ENCODE results near the gene OIP5.
A peak's percentile ranks its signal among the peaks of the same experiment; 100 is the strongest.
"Not testable (repeated sequence)": the region's sequence is repeated elsewhere in the genome, so short reads cannot be mapped to it uniquely, and the experiment has no call there.

The OIP5 gene

DNA sequence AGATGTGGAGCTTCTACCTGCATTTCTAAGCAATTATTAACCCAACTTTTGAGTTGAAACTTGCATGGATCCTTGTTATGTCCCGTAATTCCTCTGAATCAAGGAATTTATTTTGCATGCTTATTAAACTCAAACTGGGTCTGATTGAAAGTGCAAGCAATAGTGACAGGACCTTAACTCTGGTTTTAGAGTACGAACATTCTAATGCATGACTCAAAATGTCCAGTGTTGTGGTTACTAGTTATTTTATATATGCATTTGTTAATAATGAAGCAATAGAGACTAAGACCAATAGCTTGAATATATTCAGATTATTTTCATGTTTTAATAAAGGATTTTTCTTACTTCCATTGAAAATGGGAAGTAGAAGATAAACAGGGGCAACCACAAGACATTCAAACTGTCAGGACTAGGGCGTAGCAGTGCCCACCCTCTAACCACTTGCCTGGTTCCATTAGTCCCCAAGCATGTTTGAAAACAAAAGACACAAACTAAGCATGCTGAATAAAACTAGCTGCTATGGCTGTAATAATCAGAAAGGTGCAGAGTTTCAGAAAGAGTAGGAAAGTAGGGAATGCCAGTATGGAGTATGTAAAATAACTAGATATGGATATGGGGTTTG lies 28.1 kb downstream of the OIP5 start:
- FAIRE-seq (peak; percentile 56), DNase-seq (ENCODE audit: insufficient read length, low spot score) (no peak)
- TF ChIP-seq POU2F2 (IDR thresholded peaks at IDR 0.05; ENCODE audit: low read depth, low read length) (0 out of 2 replicates have a peak, but pooled peaks have one; percentile 45), POLR2A (IDR thresholded peaks at IDR 0.05; ENCODE audit: low read depth, low read length) (no peak), TAF1 (IDR thresholded peaks at IDR 0.05; ENCODE audit: low read depth, low read length) (no peak), POLR2AphosphoS5 (IDR thresholded peaks at IDR 0.05; ENCODE audit: low read depth, low read length) (no peak), PAX5 (IDR thresholded peaks at IDR 0.05; ENCODE audit: insufficient read depth, low read length, severe bottlenecking) (no peak)

DNA sequence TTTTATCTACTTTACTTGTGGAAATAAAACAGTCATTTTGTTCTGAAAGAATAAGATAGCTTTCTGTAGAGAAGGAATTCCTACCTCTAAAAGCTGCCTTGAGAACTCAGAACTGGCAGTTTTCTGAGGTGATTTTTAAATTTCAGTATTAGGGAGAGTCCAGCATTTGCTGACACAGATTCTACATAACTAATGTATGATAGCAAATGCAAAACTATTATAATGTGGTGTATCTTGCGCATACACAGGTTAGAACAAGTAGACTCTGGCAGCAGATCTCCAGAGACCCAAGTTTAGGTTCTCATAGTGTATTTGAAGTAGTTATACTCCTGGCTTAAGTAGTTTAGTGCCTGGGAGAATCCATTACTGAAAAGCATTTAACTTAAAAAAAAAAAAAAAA lies 30.8 kb downstream of the OIP5 start:
- TF ChIP-seq PAX5 (IDR thresholded peaks at IDR 0.05; ENCODE audit: insufficient read depth, low read length, severe bottlenecking) (no peak), POLR2A (IDR thresholded peaks at IDR 0.05; ENCODE audit: low read depth, low read length) (no peak), SPI1 (IDR thresholded peaks at IDR 0.05; ENCODE audit: low read depth, low read length) (no peak), POLR2AphosphoS5 (IDR thresholded peaks at IDR 0.05; ENCODE audit: low read depth, low read length) (no peak), POU2F2 (IDR thresholded peaks at IDR 0.05; ENCODE audit: low read depth, low read length) (no peak), TAF1 (IDR thresholded peaks at IDR 0.05; ENCODE audit: low read depth, low read length) (no peak)
- no peak for FAIRE-seq
- no peak for DNase-seq (ENCODE audit: insufficient read length, low spot score)

DNA sequence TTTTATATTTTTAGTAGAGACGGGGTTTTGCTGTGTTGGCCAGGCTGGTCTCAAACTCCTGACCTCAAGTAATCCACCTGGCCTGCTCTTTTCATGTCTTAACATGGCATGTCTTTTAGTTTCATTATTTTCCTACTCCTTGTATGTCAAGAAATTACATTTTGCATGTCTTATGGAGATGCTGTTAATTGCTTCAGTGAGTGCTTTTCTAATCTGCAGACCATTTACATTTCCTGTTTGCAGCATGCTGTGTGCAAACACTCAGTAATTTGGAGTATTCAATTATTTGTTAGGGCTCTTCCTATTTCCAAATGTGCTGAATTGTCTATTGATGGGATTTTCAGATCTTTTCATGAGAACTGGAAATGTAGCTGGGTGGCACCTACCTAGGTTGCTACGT lies 31.3 kb downstream of the OIP5 start:
- DNase-seq (ENCODE audit: insufficient read length, low spot score); FAIRE-seq: not testable (repeated sequence)

GRCh38 chr15:41292521-41292920 lies 39.9 kb downstream of the OIP5 start:
- TF ChIP-seq POU2F2 (IDR thresholded peaks at IDR 0.05; ENCODE audit: low read depth, low read length) (no peak), SPI1 (IDR thresholded peaks at IDR 0.05; ENCODE audit: low read depth, low read length) (no peak), POLR2AphosphoS5 (IDR thresholded peaks at IDR 0.05; ENCODE audit: low read depth, low read length) (no peak), PAX5 (IDR thresholded peaks at IDR 0.05; ENCODE audit: insufficient read depth, low read length, severe bottlenecking) (no peak), TAF1 (IDR thresholded peaks at IDR 0.05; ENCODE audit: low read depth, low read length) (no peak), POLR2A (IDR thresholded peaks at IDR 0.05; ENCODE audit: low read depth, low read length) (no peak)
- FAIRE-seq (no peak), DNase-seq (ENCODE audit: insufficient read length, low spot score) (no peak)

DNA sequence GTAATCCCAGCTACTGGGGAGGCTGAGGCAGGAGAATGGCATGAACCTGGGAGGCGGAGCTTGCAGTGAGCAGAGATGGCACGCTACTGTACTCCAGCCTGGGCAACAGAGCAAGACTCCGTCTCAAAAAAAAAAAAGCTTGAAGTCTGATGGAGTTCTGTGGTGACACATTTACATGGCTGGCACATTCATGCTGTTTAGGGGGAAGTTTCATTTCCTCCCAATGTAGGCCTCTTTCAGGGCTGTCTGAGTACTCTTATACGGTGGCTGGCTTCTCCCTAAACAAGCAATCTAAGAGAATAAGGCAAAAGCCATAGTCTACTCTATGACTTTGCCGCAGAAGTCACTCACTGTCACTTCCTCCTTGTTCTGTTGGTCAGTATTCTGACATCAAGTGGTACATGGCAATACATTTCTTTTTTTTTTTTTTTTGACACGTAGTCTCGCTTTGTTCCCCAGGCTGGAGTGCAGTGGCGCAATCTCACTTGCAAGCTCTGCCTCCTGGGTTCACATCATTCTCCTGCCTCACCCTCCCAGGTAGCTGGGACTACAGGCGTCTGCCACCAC lies 41.2 kb downstream of the OIP5 start:
- DNase-seq (ENCODE audit: insufficient read length, low spot score) (peak; percentile 32), FAIRE-seq (peak; percentile 89)
- TF ChIP-seq TAF1 (IDR thresholded peaks at IDR 0.05; ENCODE audit: low read depth, low read length) (no peak), POU2F2 (IDR thresholded peaks at IDR 0.05; ENCODE audit: low read depth, low read length) (no peak), POLR2AphosphoS5 (IDR thresholded peaks at IDR 0.05; ENCODE audit: low read depth, low read length) (no peak), SPI1 (IDR thresholded peaks at IDR 0.05; ENCODE audit: low read depth, low read length) (peak; percentile 89), POLR2A (IDR thresholded peaks at IDR 0.05; ENCODE audit: low read depth, low read length) (no peak), PAX5 (IDR thresholded peaks at IDR 0.05; ENCODE audit: insufficient read depth, low read length, severe bottlenecking) (no peak)

DNA sequence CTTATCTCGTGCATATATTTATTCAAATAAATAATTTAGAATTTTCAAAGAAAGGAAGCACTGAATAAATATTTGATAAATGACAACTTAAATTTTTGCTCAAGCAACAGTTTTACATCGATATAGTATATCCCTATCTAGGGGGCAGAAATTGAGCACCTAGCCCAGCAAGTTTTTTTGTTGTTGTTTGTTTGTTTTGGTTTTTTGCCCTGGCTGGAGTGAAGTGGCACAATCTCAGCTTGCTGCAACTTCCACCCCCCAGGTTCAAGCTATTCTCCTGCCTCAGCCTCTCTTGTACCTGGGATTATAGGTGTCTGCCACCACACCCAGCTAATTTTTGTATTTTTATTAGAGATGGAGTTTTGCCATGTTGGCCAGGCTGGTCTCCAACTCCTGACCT lies 42.4 kb downstream of the OIP5 start:
- TF ChIP-seq PAX5 (IDR thresholded peaks at IDR 0.05; ENCODE audit: insufficient read depth, low read length, severe bottlenecking) (no peak), POLR2AphosphoS5 (IDR thresholded peaks at IDR 0.05; ENCODE audit: low read depth, low read length) (no peak), TAF1 (IDR thresholded peaks at IDR 0.05; ENCODE audit: low read depth, low read length) (no peak), POLR2A (IDR thresholded peaks at IDR 0.05; ENCODE audit: low read depth, low read length) (no peak), POU2F2 (IDR thresholded peaks at IDR 0.05; ENCODE audit: low read depth, low read length) (no peak), SPI1 (IDR thresholded peaks at IDR 0.05; ENCODE audit: low read depth, low read length) (no peak)
- FAIRE-seq, result no peak
- DNase-seq (ENCODE audit: insufficient read length, low spot score), result no peak

- DNase-seq (ENCODE audit: insufficient read length, low spot score), result no peak
- FAIRE-seq, result no peak
Measured at GRCh38 chr15:41288464-41288863, 43.9 kb downstream of the OIP5 start.

DNA sequence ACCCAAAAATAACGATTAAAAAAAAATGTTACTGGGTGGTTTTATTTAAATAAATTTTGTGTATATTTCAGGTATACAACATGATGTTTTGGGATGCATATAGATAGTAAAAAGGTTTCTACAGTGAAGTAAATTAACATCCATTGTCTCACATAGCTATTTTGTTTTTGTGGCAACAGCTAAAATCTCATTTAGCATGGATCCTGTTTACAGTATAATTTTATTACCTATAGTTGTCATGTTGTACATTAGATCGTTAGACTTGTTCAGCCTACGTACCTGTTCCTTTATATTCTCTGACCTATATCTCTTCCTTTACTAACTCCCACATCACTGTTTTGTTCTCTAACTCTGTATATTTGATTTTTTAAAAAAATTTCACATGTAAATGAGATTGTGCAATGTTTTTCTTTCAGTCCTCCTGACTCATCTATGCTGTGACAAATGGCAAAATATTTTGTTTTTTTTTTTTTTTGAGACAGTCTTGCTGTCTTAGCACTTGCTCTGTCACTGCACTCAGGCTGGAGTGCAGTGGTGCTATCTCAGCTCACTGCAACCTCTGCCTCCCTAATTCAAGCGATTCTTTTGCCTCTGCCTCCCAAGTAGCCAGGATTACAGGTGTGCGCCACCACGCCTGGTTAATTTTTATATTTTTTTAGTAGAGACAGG lies 45.6 kb downstream of the OIP5 start:
- DNase-seq (ENCODE audit: insufficient read length, low spot score) (no peak), FAIRE-seq (no peak)
- TF ChIP-seq POLR2A (IDR thresholded peaks at IDR 0.05; ENCODE audit: low read depth, low read length) (no peak), POU2F2 (IDR thresholded peaks at IDR 0.05; ENCODE audit: low read depth, low read length) (no peak), POLR2AphosphoS5 (IDR thresholded peaks at IDR 0.05; ENCODE audit: low read depth, low read length) (no peak), SPI1 (IDR thresholded peaks at IDR 0.05; ENCODE audit: low read depth, low read length) (no peak), TAF1 (IDR thresholded peaks at IDR 0.05; ENCODE audit: low read depth, low read length) (no peak), PAX5 (IDR thresholded peaks at IDR 0.05; ENCODE audit: insufficient read depth, low read length, severe bottlenecking) (no peak)

More at GRCh38 chr15:41288464-41288863, 43.9 kb downstream of the OIP5 start:
- TF ChIP-seq POLR2A (IDR thresholded peaks at IDR 0.05; ENCODE audit: low read depth, low read length), result no peak
- no peak for TF ChIP-seq POU2F2 (IDR thresholded peaks at IDR 0.05; ENCODE audit: low read depth, low read length)
- no peak for TF ChIP-seq POLR2AphosphoS5 (IDR thresholded peaks at IDR 0.05; ENCODE audit: low read depth, low read length)
- no peak for TF ChIP-seq SPI1 (IDR thresholded peaks at IDR 0.05; ENCODE audit: low read depth, low read length)
- TF ChIP-seq TAF1 (IDR thresholded peaks at IDR 0.05; ENCODE audit: low read depth, low read length), result no peak
- TF ChIP-seq PAX5 (IDR thresholded peaks at IDR 0.05; ENCODE audit: insufficient read depth, low read length, severe bottlenecking), result no peak

GRCh38 chr15:41285285-41285684 lies 47.1 kb downstream of the OIP5 start:
- TF ChIP-seq POLR2AphosphoS5 (IDR thresholded peaks at IDR 0.05; ENCODE audit: low read depth, low read length) (no peak), POU2F2 (IDR thresholded peaks at IDR 0.05; ENCODE audit: low read depth, low read length) (no peak), PAX5 (IDR thresholded peaks at IDR 0.05; ENCODE audit: insufficient read depth, low read length, severe bottlenecking) (no peak), POLR2A (IDR thresholded peaks at IDR 0.05; ENCODE audit: low read depth, low read length) (no peak), SPI1 (IDR thresholded peaks at IDR 0.05; ENCODE audit: low read depth, low read length) (no peak), TAF1 (IDR thresholded peaks at IDR 0.05; ENCODE audit: low read depth, low read length) (no peak)
- no peak for DNase-seq (ENCODE audit: insufficient read length, low spot score)
- no peak for FAIRE-seq
